HG03342 (cell line): Measurements from ENCODE around the gene SPEM3.
A peak's percentile ranks its signal among the peaks of the same experiment; 100 is the strongest.

Experiments used
- ATAC-seq: cut with Tn5 transposase; IDR thresholded peaks from one replicate; pipeline ENCODE4 v1.9.1; 2021; ENCODE audit warnings: mild to moderate bottlenecking, moderate library complexity; ENCODE audit not compliant: unreplicated experiment

SPEM3 gene

GRCh38 chr17:7403727-7403976, 25.0 kb upstream of the SPEM3 start:
- no peak for ATAC-seq

GRCh38 chr17:7403977-7404736, 24.5 kb upstream of the SPEM3 start, which contains the start of gene TMEM256:
TMEM256 (minus strand) TSS chr17:7404097; CDS start chr17:7404084, 13 bp downstream.
- ATAC-seq = peak; percentile 88

- ATAC-seq = peak; percentile 15
These were observed 23.8 kb upstream of the SPEM3 start for GRCh38 chr17:7404737-7405349.

GRCh38 chr17:7405350-7406234, 23.1 kb upstream of the SPEM3 start:
- ATAC-seq = no peak

- ATAC-seq = no peak
These were observed 22.3 kb upstream of the SPEM3 start for GRCh38 chr17:7406235-7406825.

- ATAC-seq = no peak
These were observed 21.6 kb upstream of the SPEM3 start for GRCh38 chr17:7407082-7407481.

- no peak for ATAC-seq
These were observed 21.0 kb upstream of the SPEM3 start, which contains the start of gene NLGN2 for GRCh38 chr17:7407485-7408251. NLGN2 (plus strand) TSS chr17:7407845; CDS start chr17:7408256, 411 bp downstream.

- no peak for ATAC-seq
These were observed 20.4 kb upstream of the SPEM3 start for GRCh38 chr17:7408252-7408727.

- no peak for ATAC-seq
These were observed 19.8 kb upstream of the SPEM3 start for GRCh38 chr17:7408863-7409262.

GRCh38 chr17:7409716-7410115, 18.9 kb upstream of the SPEM3 start:
- no peak for ATAC-seq

- ATAC-seq = no peak
These were observed 17.8 kb upstream of the SPEM3 start for GRCh38 chr17:7410634-7411426.

GRCh38 chr17:7411427-7411750, 17.3 kb upstream of the SPEM3 start:
- ATAC-seq = no peak

- no peak for ATAC-seq
These were observed 15.2 kb upstream of the SPEM3 start for GRCh38 chr17:7413346-7413985.

- ATAC-seq = no peak
These were observed 13.8 kb upstream of the SPEM3 start for GRCh38 chr17:7414837-7415236.

- ATAC-seq = no peak
These were observed 12.9 kb upstream of the SPEM3 start for GRCh38 chr17:7415784-7416183.

GRCh38 chr17:7416323-7416722, 12.3 kb upstream of the SPEM3 start:
- no peak for ATAC-seq

GRCh38 chr17:7417056-7417655, 11.5 kb upstream of the SPEM3 start:
- no peak for ATAC-seq

- no peak for ATAC-seq
These were observed 10.0 kb upstream of the SPEM3 start for GRCh38 chr17:7418472-7419152.
